ENCODE results near the gene CD70.
"Not testable (repeated sequence)": the region's sequence is repeated elsewhere in the genome, so short reads cannot be mapped to it uniquely, and the experiment has no call there.

Gene CD70

DNA sequence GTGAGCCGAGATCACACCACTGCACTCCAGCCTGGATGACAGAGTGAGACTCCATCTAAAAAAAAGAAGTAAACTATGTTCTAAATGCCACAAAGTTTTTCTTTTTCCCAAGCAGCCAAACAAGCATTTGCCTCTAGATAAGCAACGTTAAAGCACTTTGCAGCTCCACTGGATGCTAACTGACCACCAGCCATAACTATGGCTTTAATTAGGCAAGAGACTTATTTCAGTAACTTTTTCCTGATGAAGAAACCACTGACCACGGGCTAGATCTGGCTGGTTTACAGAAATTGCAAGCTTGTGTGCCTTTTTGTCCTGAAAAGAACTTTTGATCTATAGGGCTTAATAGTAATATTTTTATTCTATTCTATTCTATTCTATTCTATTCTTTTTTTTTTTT lies 22.1 kb downstream of the CD70 start:
- DNase-seq = no peak

DNA sequence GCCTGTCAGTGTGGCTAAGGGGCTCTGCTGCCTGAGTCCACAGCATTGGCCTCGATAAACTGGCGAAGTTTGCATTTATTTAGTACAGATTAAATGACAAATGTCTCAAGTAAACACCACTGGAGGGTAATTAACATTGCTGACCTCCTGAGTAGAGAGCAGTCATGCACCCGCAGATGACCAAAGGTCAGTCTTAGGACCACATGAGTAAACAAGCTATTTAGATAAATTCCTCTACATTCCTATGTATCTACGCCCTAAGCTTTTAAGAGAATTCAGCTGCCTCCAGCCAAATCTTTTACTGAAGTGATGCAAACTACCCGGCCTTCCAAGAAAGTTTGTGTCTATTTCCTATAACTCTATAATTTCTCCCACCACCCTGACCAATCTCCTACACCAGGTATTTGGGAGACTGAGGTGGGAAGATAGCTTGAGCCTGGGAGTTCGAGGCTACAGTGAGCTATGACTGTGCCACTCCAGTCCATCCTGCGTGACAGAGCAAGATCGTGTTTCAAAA lies 22.9 kb downstream of the CD70 start:
- no peak for DNase-seq

- not testable (repeated sequence) for DNase-seq
Measured at GRCh38 chr19:6566727-6567126, 24.2 kb downstream of the CD70 start.

GRCh38 chr19:6564393-6564792 lies 26.6 kb downstream of the CD70 start:
- no peak for DNase-seq

GRCh38 chr19:6562437-6562836 lies 28.5 kb downstream of the CD70 start:
- not testable (repeated sequence) for DNase-seq

DNA sequence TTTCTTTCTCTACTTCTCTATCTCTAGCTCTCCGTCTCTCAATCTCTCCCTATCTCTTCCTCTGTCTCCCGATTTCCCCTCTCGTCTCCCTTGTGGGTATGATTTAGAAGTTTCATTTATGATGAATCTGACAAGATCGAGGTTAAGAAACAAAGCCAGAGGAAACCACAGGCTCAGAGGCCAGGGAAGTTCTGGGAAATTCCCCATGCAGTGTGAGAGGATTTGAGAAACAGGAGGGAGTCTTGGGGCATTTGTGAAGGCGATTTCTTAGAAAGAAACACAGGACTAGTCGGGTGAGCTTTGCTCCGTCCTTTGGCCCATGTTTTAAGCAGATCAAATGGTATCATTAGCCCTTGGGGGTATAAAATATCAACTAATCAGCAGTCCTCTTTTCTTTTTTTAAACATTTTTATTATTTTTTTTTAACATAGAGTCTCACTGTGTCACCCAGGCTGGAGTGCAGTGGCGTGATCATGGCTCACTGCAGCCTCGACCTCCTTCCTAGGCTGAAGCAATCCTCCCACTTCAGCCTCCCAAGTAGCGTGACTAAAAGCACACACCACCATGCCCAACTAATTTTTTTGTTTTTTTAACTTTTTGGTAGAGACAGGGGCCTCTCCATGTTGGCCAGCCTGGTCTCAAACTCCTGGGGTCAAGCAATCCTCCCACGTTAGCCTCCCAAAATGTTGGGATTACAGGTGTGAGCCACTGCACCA lies 34.3 kb downstream of the CD70 start:
- no peak for DNase-seq

GRCh38 chr19:6556043-6556449 lies 34.9 kb downstream of the CD70 start:
- DNase-seq = no peak

DNA sequence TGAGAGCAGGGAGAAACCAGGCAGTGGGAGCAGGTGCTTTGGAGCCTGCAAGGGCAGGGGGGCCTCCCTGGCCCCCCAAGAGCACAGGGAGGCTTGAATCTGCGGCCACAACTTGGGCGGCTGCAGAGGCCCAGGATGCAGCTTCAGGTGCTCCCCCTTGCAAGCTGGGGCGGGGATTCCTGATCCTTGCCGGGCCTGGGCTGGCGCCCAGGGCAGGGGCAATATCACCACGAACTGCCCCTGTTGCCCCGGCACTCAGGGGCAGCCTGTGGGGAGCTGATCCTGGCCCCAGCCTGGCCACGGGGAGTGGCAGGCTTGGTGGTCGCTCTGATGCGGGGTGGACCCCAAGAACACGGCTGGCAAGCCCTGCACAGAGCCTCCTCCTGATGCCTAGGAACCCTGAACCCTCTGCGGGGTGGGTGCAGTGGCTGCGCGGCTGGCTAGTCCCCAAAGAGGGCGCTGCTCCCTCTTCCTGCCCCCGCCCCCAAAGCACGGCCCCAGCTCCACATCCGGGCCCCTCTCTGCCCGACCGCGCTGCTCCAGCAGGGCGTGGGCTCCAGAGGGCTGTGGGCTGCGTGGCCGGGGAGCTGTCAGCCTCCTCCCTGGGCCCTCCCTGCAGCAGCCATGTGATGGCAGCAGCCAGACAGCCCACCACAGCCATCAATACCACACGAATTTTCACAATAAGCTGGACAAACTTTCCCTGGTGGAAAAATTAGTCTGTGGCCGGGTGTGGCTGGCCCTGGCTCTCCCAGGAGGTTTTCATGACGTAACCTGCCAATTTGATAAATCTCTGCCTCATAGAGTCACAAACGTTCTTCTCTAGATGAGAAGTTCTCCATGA lies 39.1 kb downstream of the CD70 start:
- no peak for DNase-seq

DNA sequence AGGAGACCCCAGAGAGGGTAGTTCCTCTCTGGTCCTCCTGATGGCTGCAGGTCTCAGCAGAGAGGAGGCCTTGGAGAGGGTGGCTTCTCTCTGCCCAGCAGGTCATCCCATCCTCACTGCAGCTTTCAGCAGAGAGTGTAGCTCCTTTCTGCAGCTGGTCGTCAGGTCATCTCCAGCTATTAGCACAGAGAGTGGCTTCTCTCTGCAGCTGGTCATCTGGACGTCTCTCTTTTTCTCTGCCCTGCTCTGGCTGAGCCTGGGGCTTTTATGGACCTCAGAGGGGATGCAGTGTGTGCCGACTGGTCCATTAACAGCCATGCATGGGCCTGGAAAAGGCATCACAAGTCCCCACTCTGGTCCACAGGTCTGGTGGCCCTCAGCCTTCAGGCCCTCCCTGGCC lies 39.9 kb downstream of the CD70 start:
- no peak for DNase-seq

DNA sequence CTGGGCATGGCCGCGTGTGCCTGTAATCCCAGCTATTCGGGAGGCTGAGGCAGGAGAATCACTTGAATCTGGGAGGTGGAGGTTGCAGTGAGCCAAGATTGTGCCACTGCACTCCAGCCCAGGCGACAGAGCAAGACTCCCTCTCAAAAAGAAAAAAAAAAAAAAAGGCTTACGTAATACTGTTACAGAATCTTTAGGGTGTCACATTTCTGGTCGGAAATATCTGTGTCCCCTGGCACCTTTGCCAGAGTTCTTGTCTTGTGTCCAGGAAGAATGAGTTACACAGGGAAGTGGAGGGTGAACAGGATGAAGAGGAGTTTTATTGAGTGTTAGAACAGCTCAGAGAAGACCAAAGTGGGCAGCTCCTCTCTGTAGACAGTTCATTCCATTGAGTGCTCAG lies 40.3 kb downstream of the CD70 start:
- not testable (repeated sequence) for DNase-seq

GRCh38 chr19:6543866-6544347 lies 47.0 kb downstream of the CD70 start:
- DNase-seq = no peak

DNA sequence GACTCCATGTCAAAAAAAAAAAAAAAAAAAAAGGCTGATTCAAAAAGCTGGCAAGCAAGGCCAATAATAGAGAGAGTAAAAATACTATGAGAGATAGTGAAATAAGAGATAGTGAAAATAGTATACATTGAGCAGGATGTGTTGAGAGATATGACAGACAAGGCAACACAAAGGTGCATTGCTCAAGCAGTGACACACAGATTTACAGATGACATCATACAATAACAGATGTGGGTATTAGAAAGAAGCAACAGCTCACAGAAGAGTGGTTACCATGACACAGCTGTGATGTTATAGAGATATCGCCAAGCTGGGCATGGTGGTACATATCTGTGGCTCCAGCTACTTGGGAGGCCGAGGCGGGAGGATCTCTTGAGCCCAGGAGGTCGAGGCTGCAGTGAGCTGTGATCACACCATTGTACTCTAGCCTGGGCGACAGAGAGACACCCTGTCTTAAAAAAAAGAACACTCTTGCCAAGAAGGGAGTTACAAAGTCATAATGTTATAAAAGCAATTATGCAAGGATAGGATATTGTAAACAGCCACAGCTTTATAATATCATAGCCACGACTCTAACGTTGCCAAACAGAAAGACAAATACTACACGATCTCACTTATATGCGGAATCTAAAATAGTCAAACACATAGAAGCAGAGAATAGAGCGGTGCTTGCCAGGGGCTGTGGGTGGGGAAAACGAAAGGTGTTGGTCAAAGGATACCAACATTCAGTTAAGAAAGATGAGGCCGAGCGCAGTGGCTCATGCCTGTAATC lies 49.8 kb downstream of the CD70 start:
- DNase-seq = no peak

DNA sequence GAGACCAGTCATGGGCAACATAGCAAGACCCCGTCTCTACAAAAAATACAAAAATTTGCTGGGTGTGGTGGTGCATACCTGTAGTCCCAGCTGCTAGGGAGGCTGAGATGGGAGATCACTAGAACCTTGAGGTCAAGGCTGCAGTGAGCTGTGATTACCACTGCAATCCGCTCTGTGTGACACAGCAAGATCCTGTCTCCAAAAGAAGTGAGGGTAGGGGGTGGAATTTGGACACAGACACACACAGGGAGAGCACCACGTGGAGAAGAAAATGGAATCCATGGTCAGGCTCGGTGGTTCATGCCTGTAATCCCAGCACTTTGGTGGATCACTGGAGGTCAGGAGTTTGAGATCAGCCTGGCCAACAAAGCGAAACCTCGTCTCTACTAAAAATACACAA lies 51.4 kb downstream of the CD70 start:
- no peak for DNase-seq

Measured in hippocampal formation (tissue), 2 donors.